Measurements from ENCODE around the gene TNC. TPM values are rescaled to one million over a fixed set of nuclear protein-coding genes. Genes with fewer than 3 reads are reported as not detected.

Gene TNC
- total RNA-seq, 2 donors from 2014 or later, result 7.4 to 16.9 TPM

DNA sequence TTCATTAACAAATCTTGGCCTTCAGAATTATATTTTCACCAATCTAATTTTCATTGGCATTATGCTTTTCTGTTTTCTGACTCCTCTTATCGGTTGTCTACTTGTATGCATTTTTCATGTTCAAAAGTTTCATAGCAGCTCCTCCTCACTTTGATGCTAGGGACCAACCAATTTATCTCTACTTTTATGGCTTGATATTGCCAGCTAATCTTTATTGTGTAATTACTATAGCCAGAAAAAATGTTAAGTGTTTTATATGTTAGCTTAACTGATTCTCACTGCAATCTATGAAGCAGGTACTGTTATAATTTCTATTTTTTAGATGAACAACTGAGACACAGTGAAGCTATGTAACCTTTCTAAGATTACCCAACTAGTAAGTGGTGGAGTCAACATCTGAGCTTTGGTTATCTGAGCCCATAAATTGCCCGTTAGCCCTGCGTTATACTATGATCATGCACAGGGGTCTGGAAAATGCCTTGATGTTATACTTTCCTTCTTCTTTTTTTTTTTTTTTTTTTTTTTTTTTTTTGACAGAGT, 34.4 kb upstream of the TNC start:
- Histone ChIP-seq H3K4me3 (no peak overlapping the region), H3K27ac (no peak overlapping the region), H3K36me3 (no peaks in the 10 kb centered on the region), H3K27me3 (no peaks in the 10 kb centered on the region), H3K9me3 (no peaks in the 10 kb centered on the region), H3K4me1 (no peaks in the 10 kb centered on the region)
- TF ChIP-seq, protein P1, sequence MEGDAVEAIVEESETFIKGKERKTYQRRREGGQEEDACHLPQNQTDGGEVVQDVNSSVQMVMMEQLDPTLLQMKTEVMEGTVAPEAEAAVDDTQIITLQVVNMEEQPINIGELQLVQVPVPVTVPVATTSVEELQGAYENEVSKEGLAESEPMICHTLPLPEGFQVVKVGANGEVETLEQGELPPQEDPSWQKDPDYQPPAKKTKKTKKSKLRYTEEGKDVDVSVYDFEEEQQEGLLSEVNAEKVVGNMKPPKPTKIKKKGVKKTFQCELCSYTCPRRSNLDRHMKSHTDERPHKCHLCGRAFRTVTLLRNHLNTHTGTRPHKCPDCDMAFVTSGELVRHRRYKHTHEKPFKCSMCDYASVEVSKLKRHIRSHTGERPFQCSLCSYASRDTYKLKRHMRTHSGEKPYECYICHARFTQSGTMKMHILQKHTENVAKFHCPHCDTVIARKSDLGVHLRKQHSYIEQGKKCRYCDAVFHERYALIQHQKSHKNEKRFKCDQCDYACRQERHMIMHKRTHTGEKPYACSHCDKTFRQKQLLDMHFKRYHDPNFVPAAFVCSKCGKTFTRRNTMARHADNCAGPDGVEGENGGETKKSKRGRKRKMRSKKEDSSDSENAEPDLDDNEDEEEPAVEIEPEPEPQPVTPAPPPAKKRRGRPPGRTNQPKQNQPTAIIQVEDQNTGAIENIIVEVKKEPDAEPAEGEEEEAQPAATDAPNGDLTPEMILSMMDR (IDR thresholded peaks at IDR 0.05), result no peak
- DNase-seq (ENCODE audit: low spot score), result no peak

DNA sequence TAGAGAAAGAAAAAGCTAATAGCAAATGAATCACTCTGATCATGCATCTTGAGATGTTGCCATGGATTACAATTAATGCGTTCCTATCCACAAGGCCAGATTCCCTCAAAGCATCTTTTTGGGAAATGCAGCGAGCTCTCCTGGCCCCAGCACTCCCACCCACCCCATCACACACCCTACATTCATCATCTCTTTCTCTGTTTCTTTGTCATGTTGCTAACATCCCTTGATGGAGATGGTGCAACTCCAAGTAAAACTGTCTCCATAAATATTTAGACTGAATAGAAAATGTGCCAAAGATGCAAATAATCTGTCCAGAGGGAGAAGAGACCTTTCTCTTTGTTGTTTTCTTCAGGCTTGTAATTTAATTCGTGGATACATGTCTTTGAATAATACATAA, 30.8 kb upstream of the TNC start:
- Histone ChIP-seq H3K9me3 (no peaks in the 10 kb centered on the region), H3K27ac (no peak overlapping the region), H3K4me3 (no peak overlapping the region), H3K27me3 (no peaks in the 10 kb centered on the region), H3K36me3 (no peaks in the 10 kb centered on the region), H3K4me1 (no peaks in the 10 kb centered on the region)
- no peak for DNase-seq (ENCODE audit: low spot score)
- TF ChIP-seq, protein P1 (IDR thresholded peaks at IDR 0.05), result no peak

DNA sequence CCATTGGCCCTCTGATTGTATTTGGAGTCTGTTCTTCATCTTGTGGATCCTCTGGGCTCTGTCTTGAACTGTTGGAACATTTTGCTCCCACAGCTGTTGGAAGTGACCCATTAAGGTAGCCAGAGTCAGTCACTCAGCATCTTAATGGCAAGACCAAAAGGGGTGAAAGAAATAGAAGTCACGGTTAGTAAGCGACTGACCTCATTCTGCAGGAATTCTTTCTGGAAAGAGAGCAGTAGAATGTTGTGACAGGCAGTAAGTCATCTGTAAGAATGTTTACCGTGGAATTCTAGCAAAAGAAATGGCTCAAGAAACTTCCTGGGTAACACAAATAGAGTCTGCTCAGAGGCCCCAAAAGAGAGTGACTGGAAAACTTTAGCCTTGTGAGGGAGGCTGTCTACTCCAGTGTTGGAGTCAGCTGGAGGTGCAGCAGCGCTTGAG, 28.6 kb upstream of the TNC start:
- DNase-seq (ENCODE audit: low spot score), result no peak
- Histone ChIP-seq H3K27ac (peak overlapping the region in 1 of 2 donors; percentile 50), H3K4me3 (no peak overlapping the region), H3K27me3 (no peaks in the 10 kb centered on the region), H3K9me3 (peaks cover 0 to 4% of the 10 kb centered on the region in 2 donors), H3K36me3 (no peaks in the 10 kb centered on the region), H3K4me1 (no peaks in the 10 kb centered on the region)
- TF ChIP-seq, protein P1 (IDR thresholded peaks at IDR 0.05), result no peak

DNA sequence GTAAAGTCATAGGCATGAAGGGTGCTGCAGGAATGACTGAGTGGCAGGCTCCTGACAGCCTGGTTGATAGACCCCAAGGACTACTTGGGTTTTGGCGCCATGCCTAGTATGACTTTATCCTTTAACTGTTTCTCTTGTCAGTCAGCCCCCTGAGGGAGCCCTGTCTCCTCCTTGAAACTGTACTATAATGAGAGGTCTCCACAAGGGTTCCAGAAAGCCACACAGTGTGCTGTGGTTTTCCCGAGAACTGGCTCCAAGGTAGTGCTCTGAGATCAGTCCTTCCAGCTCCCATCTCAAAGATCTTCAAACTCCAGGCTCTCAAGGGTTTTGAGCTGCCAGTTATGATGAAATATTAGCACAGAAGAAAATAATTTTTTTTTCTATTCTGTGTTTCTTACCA, 26.7 kb upstream of the TNC start:
- peaks cover 0 to 5% of the 10 kb centered on the region in 2 donors for H3K9me3 ChIP-seq
- no peak overlapping the region for H3K27ac ChIP-seq
- no peak overlapping the region for H3K4me3 ChIP-seq
- TF ChIP-seq, protein P1 (IDR thresholded peaks at IDR 0.05), result no peak
- no peak for DNase-seq (ENCODE audit: low spot score)
- no peaks in the 10 kb centered on the region for H3K27me3 ChIP-seq
- no peaks in the 10 kb centered on the region for H3K4me1 ChIP-seq
- H3K36me3 ChIP-seq, result no peaks in the 10 kb centered on the region

DNA sequence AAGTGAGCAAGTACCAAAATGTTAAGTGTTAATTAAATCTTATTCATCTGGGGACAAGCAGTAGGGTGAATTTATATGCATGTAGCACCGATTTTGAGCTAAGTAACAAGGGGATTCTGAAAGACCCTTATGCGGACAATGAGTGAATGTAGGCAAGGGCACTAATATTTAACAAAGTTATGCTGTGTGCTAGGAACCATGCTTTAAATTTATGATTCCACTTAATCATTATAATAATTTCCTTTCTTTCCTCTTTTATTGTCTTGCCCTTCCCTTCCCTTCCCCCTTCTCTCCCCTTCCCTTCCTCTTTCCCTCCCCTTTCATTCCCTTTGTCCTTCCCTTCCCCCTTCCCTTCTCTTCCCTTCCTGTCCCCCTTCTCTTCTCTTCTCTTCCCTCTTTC, 25.7 kb upstream of the TNC start:
- no peaks in the 10 kb centered on the region for H3K36me3 ChIP-seq

More for the DNA sequence above, 25.7 kb upstream of the TNC start:
- TF ChIP-seq, protein P1 (IDR thresholded peaks at IDR 0.05), result no peak
- Histone ChIP-seq H3K27me3 (no peaks in the 10 kb centered on the region), H3K4me1 (no peaks in the 10 kb centered on the region), H3K9me3 (peaks cover 0 to 5% of the 10 kb centered on the region in 2 donors), H3K27ac (no peak overlapping the region), H3K4me3 (no peak overlapping the region)
- DNase-seq (ENCODE audit: low spot score), result no peak

Data from right atrium auricular region (tissue), 2 donors.